Neutrophil (primary cell): ENCODE measurements around the gene TMEM185A.

ENCODE experiments used
- H3K27ac ChIP-seq: fragments of 200-600 bp; sonication (generic); 2 replicates; pipeline ENCODE4 v1.5.1; 2016; ENCODE audit warnings: mild to moderate bottlenecking, moderate library complexity
- H3K27me3 ChIP-seq: fragments of 200-600 bp; sonication (generic); 2 replicates; pipeline ENCODE4 v1.6.0; 2016; ENCODE audit warnings: mild to moderate bottlenecking
- H3K36me3 ChIP-seq: fragments of 200-600 bp; sonication (generic); 2 replicates; pipeline ENCODE4 v1.5.1; 2017
- H3K4me1 ChIP-seq, 2 experiments: fragments of 200-600 bp in 1 of 2; sonication (generic) in 1 of 2; 1 replicate in 1 of 2; 2 replicates in 1 of 2; pipeline versions ENCODE4 v1.5.1 to v1.6.1; 2013 to 2016; ENCODE audit warnings: low read depth in 1 of 2, low read length in 1 of 2, mild to moderate bottlenecking in 1 of 2, moderate library complexity in 1 of 2; ENCODE audit not compliant: control insufficient read depth in 1 of 2, insufficient read depth in 1 of 2
- H3K4me3 ChIP-seq, 2 experiments: fragments of 200-600 bp in 1 of 2; sonication (generic) in 1 of 2; 1 replicate in 1 of 2; 2 replicates in 1 of 2; pipeline ENCODE4 v1.5.1; 2013 to 2016; ENCODE audit warnings: low read depth in 1 of 2, low read length in 1 of 2, mild to moderate bottlenecking in 1 of 2, moderate library complexity in 1 of 2
- H3K9me3 ChIP-seq: fragments of 200-600 bp; sonication (generic); 2 replicates; pipeline ENCODE4 v1.5.1; 2016
- TF ChIP-seq, protein P1 (sequence below): fragments of 200-600 bp; sonication (generic); IDR thresholded peaks from 2 replicates; pipeline ENCODE4 v1.5.1; 2016; ENCODE audit warnings: antibody characterized with exemption

Gene TMEM185A

DNA sequence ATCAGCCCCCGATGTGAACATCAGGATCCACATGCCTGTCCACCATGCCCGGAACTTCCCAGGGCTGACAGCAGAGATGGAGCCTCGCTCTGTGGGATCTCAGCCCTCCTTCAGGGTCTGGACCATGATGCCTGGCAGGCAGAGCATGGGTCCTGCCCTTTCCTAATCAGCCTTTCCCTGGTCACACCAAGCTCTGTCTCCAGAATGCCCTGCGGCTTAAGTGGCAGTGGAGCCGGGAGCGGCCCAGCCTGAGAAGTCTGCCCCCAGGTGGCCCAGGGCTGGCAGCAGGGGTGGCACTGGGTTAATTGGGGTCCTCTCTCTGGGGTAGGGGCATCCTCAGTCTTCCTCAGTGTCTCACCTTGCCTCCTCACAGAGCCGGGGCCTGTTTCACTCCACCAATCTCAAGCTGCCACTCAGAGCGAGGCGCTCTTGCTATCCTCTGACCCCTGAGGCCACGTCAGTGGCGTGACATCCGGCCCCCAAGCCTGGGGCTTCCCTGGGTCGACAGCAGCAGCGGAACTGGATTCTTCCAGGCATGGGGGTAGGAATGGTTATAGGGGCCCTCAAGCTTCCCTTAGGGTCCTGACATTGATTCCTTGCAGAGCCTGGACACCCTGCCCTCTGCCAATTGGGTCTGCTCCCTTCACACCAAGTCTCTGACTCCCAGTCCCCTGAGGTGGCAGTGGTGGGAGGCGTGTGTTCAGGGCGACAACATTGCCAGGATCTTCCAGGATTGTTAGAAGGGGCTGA is 20.8 kb upstream of the TMEM185A start:
- no peak overlapping the region for H3K4me3 ChIP-seq
- H3K4me1 ChIP-seq, result no peaks in the 10 kb centered on the region
- H3K36me3 ChIP-seq, result no peaks in the 10 kb centered on the region
- TF ChIP-seq, protein P1, sequence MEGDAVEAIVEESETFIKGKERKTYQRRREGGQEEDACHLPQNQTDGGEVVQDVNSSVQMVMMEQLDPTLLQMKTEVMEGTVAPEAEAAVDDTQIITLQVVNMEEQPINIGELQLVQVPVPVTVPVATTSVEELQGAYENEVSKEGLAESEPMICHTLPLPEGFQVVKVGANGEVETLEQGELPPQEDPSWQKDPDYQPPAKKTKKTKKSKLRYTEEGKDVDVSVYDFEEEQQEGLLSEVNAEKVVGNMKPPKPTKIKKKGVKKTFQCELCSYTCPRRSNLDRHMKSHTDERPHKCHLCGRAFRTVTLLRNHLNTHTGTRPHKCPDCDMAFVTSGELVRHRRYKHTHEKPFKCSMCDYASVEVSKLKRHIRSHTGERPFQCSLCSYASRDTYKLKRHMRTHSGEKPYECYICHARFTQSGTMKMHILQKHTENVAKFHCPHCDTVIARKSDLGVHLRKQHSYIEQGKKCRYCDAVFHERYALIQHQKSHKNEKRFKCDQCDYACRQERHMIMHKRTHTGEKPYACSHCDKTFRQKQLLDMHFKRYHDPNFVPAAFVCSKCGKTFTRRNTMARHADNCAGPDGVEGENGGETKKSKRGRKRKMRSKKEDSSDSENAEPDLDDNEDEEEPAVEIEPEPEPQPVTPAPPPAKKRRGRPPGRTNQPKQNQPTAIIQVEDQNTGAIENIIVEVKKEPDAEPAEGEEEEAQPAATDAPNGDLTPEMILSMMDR, result no peak
- no peaks in the 10 kb centered on the region for H3K27me3 ChIP-seq
- no peaks in the 10 kb centered on the region for H3K9me3 ChIP-seq
- H3K27ac ChIP-seq, result no peak overlapping the region

DNA sequence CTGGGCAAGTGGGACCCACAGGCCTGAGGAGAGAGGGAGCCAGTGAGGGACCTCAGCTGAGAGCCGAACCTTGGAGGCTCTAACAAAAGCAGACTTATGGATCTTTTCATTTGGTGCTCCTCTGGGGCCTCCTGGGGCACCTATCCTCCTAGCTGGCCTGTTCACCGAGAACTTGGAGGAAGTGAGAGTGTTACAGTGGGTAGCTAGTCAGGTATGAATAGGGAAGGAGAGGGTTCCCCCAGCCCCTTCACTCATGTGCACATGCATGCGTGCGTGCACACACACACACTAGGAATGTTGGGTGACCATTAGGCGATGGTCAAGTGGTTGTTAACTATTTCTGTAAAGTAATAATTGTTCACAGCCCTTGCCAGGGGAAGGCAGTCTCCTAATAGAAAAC is 18.6 kb upstream of the TMEM185A start:
- Histone ChIP-seq H3K36me3 (no peaks in the 10 kb centered on the region), H3K27me3 (no peaks in the 10 kb centered on the region), H3K4me1 (no peaks in the 10 kb centered on the region), H3K27ac (no peak overlapping the region), H3K9me3 (no peaks in the 10 kb centered on the region), H3K4me3 (no peak overlapping the region)
- TF ChIP-seq, protein P1, result no peak

GRCh38 chrX:149648932-149649331 is 17.3 kb upstream of the TMEM185A start:
- Histone ChIP-seq H3K27ac (no peak overlapping the region), H3K4me3 (no peak overlapping the region), H3K27me3 (no peaks in the 10 kb centered on the region), H3K9me3 (no peaks in the 10 kb centered on the region), H3K36me3 (no peaks in the 10 kb centered on the region), H3K4me1 (no peaks in the 10 kb centered on the region)
- TF ChIP-seq, protein P1, result no peak

- no peaks in the 10 kb centered on the region for H3K9me3 ChIP-seq
- no peak overlapping the region for H3K4me3 ChIP-seq
- H3K36me3 ChIP-seq, result no peaks in the 10 kb centered on the region
- TF ChIP-seq, protein P1, result no peak
- no peak overlapping the region for H3K27ac ChIP-seq
- no peaks in the 10 kb centered on the region for H3K4me1 ChIP-seq
- H3K27me3 ChIP-seq, result no peaks in the 10 kb centered on the region
Measured at GRCh38 chrX:149647505-149647904, 15.9 kb upstream of the TMEM185A start.

GRCh38 chrX:149643496-149643895 is 11.9 kb upstream of the TMEM185A start:
- no peaks in the 10 kb centered on the region for H3K36me3 ChIP-seq
- H3K27ac ChIP-seq, result no peak overlapping the region
- H3K9me3 ChIP-seq, result no peaks in the 10 kb centered on the region
- H3K4me1 ChIP-seq, result no peaks in the 10 kb centered on the region
- H3K4me3 ChIP-seq, result no peak overlapping the region
- TF ChIP-seq, protein P1, result no peak
- H3K27me3 ChIP-seq, result no peaks in the 10 kb centered on the region
